ENCODE data around the gene IFNGR2. TPM values are rescaled to one million over a fixed set of nuclear protein-coding genes. Genes with fewer than 3 reads are reported as not detected.

Gene IFNGR2
- total RNA-seq, 1 experiment from 2014 or later = 47.9 TPM

DNA sequence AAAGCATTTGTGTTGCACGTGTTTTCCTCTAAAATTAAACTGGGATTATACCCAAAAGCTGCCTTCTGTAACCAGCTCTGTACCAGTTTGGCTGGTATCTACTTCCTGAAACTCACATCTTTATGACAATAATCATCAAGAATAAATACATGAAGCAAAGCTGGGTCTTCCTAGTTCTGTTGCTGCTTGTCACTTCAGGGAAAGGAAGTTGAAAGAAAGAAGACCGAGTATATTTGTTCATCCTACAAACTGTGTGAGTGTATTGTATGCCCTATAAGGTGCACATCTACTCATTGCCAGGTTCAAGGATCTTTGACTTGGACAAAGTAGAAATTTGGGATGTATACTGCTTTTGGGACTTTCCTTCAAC, 29.1 kb upstream of the IFNGR2 start:
- DNase-seq (ENCODE audit: low read depth, low spot score) = no peak
- POLR2A ChIA-PET = no interaction called here

DNA sequence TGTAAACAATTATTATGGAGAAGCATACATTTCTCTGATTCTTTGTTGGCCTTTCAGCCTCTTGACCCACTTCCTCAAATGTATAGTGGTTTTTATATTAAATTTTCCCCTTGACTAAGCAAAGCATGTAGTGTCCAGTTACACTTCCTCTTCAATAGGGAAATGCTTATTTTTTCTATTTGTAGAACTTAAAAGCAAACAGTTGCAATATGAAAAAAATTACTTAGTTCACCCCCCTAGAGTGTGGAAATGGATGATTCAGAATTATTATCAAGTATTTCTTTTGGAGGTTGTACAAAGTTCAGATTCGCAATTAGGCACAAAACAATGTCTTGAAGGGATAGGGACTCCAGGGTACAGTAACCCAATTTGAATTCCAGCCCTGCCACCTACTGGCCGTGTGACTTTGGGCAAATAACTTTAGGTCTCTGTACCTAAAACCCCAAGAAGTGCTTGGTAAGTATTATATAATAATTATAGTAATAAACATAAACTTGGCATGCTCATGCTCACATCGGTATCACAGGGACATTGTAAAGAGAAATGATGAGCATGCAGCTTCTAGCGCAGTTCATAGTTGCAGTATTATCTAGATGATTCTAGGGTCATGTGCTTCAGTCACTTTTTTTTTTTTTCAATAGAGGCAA, 28.6 kb upstream of the IFNGR2 start:
- Histone ChIP-seq H3K27ac (ENCODE audit: low read length) (no peak overlapping the region; the same call in 1 of the 2 replicates), H3K9me3 (ENCODE audit: control insufficient read depth, insufficient read depth, low read depth, low read length) (no peaks in the 10 kb centered on the region), H3K4me3 (ENCODE audit: low read depth in 2 of 2, low read length in 2 of 2) (no peak overlapping the region), H3K27me3 (ENCODE audit: control insufficient read depth, insufficient read depth, low read length) (no peaks in the 10 kb centered on the region), H3K36me3 (ENCODE audit: control insufficient read depth, insufficient read depth, low read length) (no peaks in the 10 kb centered on the region), H3K4me1 (ENCODE audit: control insufficient read depth, insufficient read depth, low read length) (0 out of 2 replicates have a peak, but pooled peaks cover 3% of the 10 kb centered on the region)
- in situ Hi-C loops (cut with HindIII; ENCODE audit: low pct_unique_long_range_greater_than_20kb, low sequenced_read_pairs) = no loop called here
- no TSS peak for BruUV-seq (replicated peaks)
- TF ChIP-seq, protein P1, sequence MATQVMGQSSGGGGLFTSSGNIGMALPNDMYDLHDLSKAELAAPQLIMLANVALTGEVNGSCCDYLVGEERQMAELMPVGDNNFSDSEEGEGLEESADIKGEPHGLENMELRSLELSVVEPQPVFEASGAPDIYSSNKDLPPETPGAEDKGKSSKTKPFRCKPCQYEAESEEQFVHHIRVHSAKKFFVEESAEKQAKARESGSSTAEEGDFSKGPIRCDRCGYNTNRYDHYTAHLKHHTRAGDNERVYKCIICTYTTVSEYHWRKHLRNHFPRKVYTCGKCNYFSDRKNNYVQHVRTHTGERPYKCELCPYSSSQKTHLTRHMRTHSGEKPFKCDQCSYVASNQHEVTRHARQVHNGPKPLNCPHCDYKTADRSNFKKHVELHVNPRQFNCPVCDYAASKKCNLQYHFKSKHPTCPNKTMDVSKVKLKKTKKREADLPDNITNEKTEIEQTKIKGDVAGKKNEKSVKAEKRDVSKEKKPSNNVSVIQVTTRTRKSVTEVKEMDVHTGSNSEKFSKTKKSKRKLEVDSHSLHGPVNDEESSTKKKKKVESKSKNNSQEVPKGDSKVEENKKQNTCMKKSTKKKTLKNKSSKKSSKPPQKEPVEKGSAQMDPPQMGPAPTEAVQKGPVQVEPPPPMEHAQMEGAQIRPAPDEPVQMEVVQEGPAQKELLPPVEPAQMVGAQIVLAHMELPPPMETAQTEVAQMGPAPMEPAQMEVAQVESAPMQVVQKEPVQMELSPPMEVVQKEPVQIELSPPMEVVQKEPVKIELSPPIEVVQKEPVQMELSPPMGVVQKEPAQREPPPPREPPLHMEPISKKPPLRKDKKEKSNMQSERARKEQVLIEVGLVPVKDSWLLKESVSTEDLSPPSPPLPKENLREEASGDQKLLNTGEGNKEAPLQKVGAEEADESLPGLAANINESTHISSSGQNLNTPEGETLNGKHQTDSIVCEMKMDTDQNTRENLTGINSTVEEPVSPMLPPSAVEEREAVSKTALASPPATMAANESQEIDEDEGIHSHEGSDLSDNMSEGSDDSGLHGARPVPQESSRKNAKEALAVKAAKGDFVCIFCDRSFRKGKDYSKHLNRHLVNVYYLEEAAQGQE (IDR thresholded peaks at IDR 0.05; ENCODE audit: insufficient read depth in 1 of 2, low read depth in 2 of 2, low read length in 1 of 2) = no peak
- TF ChIP-seq, protein P2, sequence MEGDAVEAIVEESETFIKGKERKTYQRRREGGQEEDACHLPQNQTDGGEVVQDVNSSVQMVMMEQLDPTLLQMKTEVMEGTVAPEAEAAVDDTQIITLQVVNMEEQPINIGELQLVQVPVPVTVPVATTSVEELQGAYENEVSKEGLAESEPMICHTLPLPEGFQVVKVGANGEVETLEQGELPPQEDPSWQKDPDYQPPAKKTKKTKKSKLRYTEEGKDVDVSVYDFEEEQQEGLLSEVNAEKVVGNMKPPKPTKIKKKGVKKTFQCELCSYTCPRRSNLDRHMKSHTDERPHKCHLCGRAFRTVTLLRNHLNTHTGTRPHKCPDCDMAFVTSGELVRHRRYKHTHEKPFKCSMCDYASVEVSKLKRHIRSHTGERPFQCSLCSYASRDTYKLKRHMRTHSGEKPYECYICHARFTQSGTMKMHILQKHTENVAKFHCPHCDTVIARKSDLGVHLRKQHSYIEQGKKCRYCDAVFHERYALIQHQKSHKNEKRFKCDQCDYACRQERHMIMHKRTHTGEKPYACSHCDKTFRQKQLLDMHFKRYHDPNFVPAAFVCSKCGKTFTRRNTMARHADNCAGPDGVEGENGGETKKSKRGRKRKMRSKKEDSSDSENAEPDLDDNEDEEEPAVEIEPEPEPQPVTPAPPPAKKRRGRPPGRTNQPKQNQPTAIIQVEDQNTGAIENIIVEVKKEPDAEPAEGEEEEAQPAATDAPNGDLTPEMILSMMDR (IDR thresholded peaks at IDR 0.05) = peak; percentile 67
- intact Hi-C loops (cut with micrococcal nuclease; ENCODE audit: unreplicated experiment) = no loop called here
- peak; percentile 25 for DNase-seq (ENCODE audit: low read depth, low spot score)
- ChIA-PET POLR2A (no interaction called here), CTCF (interaction anchor here (1.4 kb wide), 1 partner anchor 13 kb away, joined by 4 read pairs; no protein-coding TSS in a partner anchor)
- ATAC-seq = peak; percentile 83

More for the DNA sequence above, 29.1 kb upstream of the IFNGR2 start:
- no peak for ATAC-seq
- no peak overlapping the region for H3K4me3 ChIP-seq (ENCODE audit: low read depth in 2 of 2, low read length in 2 of 2)
- CTCF ChIA-PET = interaction anchor here (1.4 kb wide), 1 partner anchor 13 kb away, joined by 4 read pairs; no protein-coding TSS in a partner anchor
- H3K27me3 ChIP-seq (ENCODE audit: control insufficient read depth, insufficient read depth, low read length) = no peaks in the 10 kb centered on the region
- TF ChIP-seq, protein P1 (IDR thresholded peaks at IDR 0.05; ENCODE audit: insufficient read depth in 1 of 2, low read depth in 2 of 2, low read length in 1 of 2) = no peak
- TF ChIP-seq, protein P2 (IDR thresholded peaks at IDR 0.05) = no peak
- TF ChIP-seq POLR2AphosphoS5 (IDR thresholded peaks at IDR 0.05; ENCODE audit: low read depth, low read length) = no peak
- no peak for TF ChIP-seq TCF7L2 (IDR thresholded peaks at IDR 0.05; ENCODE audit: low read depth, low read length)
- TF ChIP-seq SIN3A (IDR thresholded peaks at IDR 0.05; ENCODE audit: borderline replicate concordance, insufficient read depth, low read depth, low read length) = no peak
- BruUV-seq (replicated peaks) = no TSS peak
- 0 out of 2 replicates have a peak, but pooled peaks cover 3% of the 10 kb centered on the region for H3K4me1 ChIP-seq (ENCODE audit: control insufficient read depth, insufficient read depth, low read length)
- in situ Hi-C loops (cut with HindIII; ENCODE audit: low pct_unique_long_range_greater_than_20kb, low sequenced_read_pairs) = no loop called here
- intact Hi-C loops (cut with micrococcal nuclease; ENCODE audit: unreplicated experiment) = no loop called here
- H3K27ac ChIP-seq (ENCODE audit: low read length) = peak overlapping the region; percentile 12; the same call in 1 of the 2 replicates
- no peaks in the 10 kb centered on the region for H3K36me3 ChIP-seq (ENCODE audit: control insufficient read depth, insufficient read depth, low read length)
- H3K9me3 ChIP-seq (ENCODE audit: control insufficient read depth, insufficient read depth, low read depth, low read length) = no peaks in the 10 kb centered on the region
